Measurements from ENCODE around the gene ABHD12.

DNA sequence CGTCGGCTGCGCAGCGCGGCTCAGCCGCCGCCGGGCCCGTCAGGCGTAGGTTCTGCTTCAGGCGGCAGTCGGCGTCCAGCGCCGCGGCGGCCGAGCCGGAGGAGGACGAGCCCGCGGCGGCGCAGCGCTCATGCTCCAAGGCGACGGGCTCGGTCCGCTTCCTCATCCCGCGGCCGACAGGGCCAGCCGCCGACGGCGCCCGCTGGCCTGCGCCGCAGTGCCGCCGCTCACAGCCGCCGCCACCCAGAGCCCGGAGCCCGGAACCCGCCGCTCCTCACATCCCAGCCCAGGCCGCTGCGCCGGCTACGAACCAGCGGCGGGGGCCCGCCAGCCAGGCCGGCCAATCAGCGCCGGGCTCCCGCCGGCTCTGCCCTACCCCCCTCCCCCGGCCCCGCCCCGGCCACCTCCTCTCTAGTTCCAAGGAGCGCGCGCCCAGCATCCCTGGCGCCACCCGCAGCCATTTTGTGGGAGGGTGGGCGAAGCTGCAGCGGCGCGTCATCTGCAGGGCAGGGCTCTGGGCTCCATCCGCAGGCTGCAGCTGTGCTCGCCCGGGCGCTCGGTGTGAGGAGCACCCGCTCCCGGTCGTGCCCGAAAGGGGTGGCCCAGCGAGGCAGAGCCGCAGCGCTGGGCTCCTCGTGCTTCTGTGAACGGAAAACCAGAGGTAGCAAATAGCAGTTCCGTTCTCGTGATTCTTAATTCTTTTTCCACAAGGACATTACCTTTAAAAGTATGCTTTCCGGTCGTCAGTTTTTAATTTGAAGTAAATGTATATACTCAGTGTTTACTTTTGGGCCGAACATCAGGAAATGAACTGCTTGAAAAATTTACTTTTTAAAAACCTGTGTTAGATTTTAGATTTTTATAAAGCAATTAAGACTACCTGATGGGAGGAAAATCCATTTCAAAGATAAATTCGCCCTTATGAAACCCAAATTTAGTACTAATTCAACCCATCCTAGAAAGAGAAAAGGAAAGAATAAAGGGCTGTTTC lies at the start of gene ABHD12:
- TF ChIP-seq, protein P1, sequence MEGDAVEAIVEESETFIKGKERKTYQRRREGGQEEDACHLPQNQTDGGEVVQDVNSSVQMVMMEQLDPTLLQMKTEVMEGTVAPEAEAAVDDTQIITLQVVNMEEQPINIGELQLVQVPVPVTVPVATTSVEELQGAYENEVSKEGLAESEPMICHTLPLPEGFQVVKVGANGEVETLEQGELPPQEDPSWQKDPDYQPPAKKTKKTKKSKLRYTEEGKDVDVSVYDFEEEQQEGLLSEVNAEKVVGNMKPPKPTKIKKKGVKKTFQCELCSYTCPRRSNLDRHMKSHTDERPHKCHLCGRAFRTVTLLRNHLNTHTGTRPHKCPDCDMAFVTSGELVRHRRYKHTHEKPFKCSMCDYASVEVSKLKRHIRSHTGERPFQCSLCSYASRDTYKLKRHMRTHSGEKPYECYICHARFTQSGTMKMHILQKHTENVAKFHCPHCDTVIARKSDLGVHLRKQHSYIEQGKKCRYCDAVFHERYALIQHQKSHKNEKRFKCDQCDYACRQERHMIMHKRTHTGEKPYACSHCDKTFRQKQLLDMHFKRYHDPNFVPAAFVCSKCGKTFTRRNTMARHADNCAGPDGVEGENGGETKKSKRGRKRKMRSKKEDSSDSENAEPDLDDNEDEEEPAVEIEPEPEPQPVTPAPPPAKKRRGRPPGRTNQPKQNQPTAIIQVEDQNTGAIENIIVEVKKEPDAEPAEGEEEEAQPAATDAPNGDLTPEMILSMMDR (IDR thresholded peaks at IDR 0.05) = no peak
- TF ChIP-seq POLR2A (IDR thresholded peaks at IDR 0.05) = peak; percentile 55 to 75

All from uterus (tissue), 2 donors.